Endothelial cell (in vitro differentiated cells): ENCODE measurements around the gene KIFBP. TPM values are rescaled to one million over a fixed set of nuclear protein-coding genes. Genes with fewer than 3 reads are reported as not detected.
A peak's percentile ranks its signal among the peaks of the same experiment; 100 is the strongest.

Experiments
- DNase-seq: peaks from one replicate; pipeline ENCODE4 v3.0.0; 2021; ENCODE audit warnings: low spot score
- H3K27ac Mint-ChIP-seq: one replicate; pipeline ENCODE4 v1.8.0; 2021; ENCODE audit warnings: mixed read lengths, inconsistent platforms; ENCODE audit not compliant: unreplicated experiment
- H3K27me3 Mint-ChIP-seq: one replicate; pipeline ENCODE4 v1.8.0; 2021; ENCODE audit warnings: mild to moderate bottlenecking, moderate library complexity, mixed read lengths, inconsistent platforms; ENCODE audit not compliant: unreplicated experiment
- H3K36me3 Mint-ChIP-seq: one replicate; pipeline ENCODE4 v1.8.0; 2021; ENCODE audit warnings: mild to moderate bottlenecking, low read depth, mixed read lengths, inconsistent platforms; ENCODE audit not compliant: unreplicated experiment
- H3K4me1 Mint-ChIP-seq: one replicate; pipeline ENCODE4 v1.8.0; 2021; ENCODE audit warnings: mild to moderate bottlenecking, mixed read lengths, inconsistent platforms; ENCODE audit not compliant: unreplicated experiment
- H3K4me3 Mint-ChIP-seq: one replicate; pipeline ENCODE4 v1.8.0; 2021; ENCODE audit warnings: mild to moderate bottlenecking, mixed read lengths, inconsistent platforms; ENCODE audit not compliant: unreplicated experiment
- H3K9me3 Mint-ChIP-seq: one replicate; pipeline ENCODE4 v1.8.0; 2021; ENCODE audit warnings: mixed read lengths, inconsistent platforms; ENCODE audit not compliant: unreplicated experiment
- CTCF ChIP-seq: fragments of 200-600 bp; sonication (generic); IDR thresholded peaks from one replicate; pipeline ENCODE4 v1.5.0; 2021; ENCODE audit warnings: antibody characterized with exemption; ENCODE audit not compliant: unreplicated experiment
- total RNA-seq: library from RNA; stranded (reverse); fragmentation: NEBNext Ultra II Directional; extraction: Animal tissue kit (Norgen Biotek cat#: 25700); gene quantifications from one replicate; pipeline ENCODE4 v1.2.1, GENCODE V29; 2021; ENCODE audit not compliant: unreplicated experiment

The KIFBP gene
- total RNA-seq, 1 donor from 2014 or later, result 26.2 TPM

GRCh38 chr10:68955355-68955831 is 33.2 kb upstream of the KIFBP start:
- H3K9me3 Mint-ChIP-seq, result no peaks in the 10 kb centered on the region
- H3K4me3 Mint-ChIP-seq, result peak overlapping the region; percentile 100
- DNase-seq, result peak; percentile 19
- TF ChIP-seq CTCF, result no peak
- H3K4me1 Mint-ChIP-seq, result peaks cover 15% of the 10 kb centered on the region
- H3K36me3 Mint-ChIP-seq, result peaks cover 5% of the 10 kb centered on the region
- peak overlapping the region; percentile 98 for H3K27ac Mint-ChIP-seq
- peaks cover 9% of the 10 kb centered on the region for H3K27me3 Mint-ChIP-seq

GRCh38 chr10:68955832-68956532 is 32.6 kb upstream of the KIFBP start, which contains the start of gene DDX21:
Gene DDX21 (plus strand): TSS chr10:68956170. CDS start chr10:68956226, 56 bp downstream.
- peak within 1 kb of the TSS; percentile 98 for H3K27ac Mint-ChIP-seq
- peaks cover 9% of the 10 kb centered on the region for H3K27me3 Mint-ChIP-seq
- peak; percentile 80 for DNase-seq
- no peaks in the 10 kb centered on the region for H3K9me3 Mint-ChIP-seq
- TF ChIP-seq CTCF, result no peak
- H3K4me1 Mint-ChIP-seq, result peaks cover 15% of the 10 kb centered on the region
- peak within 1 kb of the TSS; percentile 100 for H3K4me3 Mint-ChIP-seq
- peaks cover 5% of the 10 kb centered on the region for H3K36me3 Mint-ChIP-seq

- Mint-ChIP-seq H3K4me1 (peaks cover 15% of the 10 kb centered on the region), H3K27me3 (peaks cover 9% of the 10 kb centered on the region), H3K27ac (peak overlapping the region; percentile 98), H3K9me3 (no peaks in the 10 kb centered on the region), H3K36me3 (peaks cover 10% of the 10 kb centered on the region), H3K4me3 (peak overlapping the region; percentile 100)
- no peak for DNase-seq
- TF ChIP-seq CTCF, result no peak
Observed at GRCh38 chr10:68957284-68957615, 31.4 kb upstream of the KIFBP start.

GRCh38 chr10:68957654-68958053 is 30.9 kb upstream of the KIFBP start:
- Mint-ChIP-seq H3K4me3 (peak overlapping the region; percentile 100), H3K27ac (peak overlapping the region; percentile 98), H3K4me1 (peaks cover 15% of the 10 kb centered on the region), H3K27me3 (peaks cover 9% of the 10 kb centered on the region), H3K36me3 (peaks cover 12% of the 10 kb centered on the region), H3K9me3 (no peaks in the 10 kb centered on the region)
- DNase-seq, result no peak
- TF ChIP-seq CTCF, result no peak
